CD4-positive, alpha-beta T cell (primary cell): ENCODE data around the gene CCDC102A. TPM values are rescaled to one million over a fixed set of nuclear protein-coding genes. Genes with fewer than 3 reads are reported as not detected.

ENCODE experiments used
- ATAC-seq: fragments of 200-7000 bp; cut with Tn5 transposase; one replicate; pipeline ENCODE4 v1.10.0; 2022; ENCODE audit warnings: mild to moderate bottlenecking; ENCODE audit not compliant: poor library complexity
- CTCF ChIA-PET: fragments of 350-600 bp; sonication (Branson Sonifier 250); formaldehyde crosslinking; loops from one replicate; lab custom pipeline; 2021; ENCODE audit warnings: antibody characterized with exemption, inconsistent platforms; lab: Charles Lee
- POLR2A ChIA-PET: fragments of 350-600 bp; sonication (Branson Sonifier 250); formaldehyde crosslinking; loops from one replicate; lab custom pipeline; 2021; ENCODE audit warnings: antibody characterized with exemption, inconsistent platforms; lab: Charles Lee
- DNase-seq, 14 experiments: peaks; one replicate each; pipeline ENCODE4 v3.0.0-alpha.2; 2013 to 2020; ENCODE audit warnings: mixed read lengths in 2 of 14
- H3K27ac ChIP-seq, 2 donors: one replicate each; pipeline versions ENCODE4 v1.5.1 to v1.7.0; 2013; ENCODE audit warnings: low read length in 2 of 2, low read depth in 1 of 2, mild to moderate bottlenecking in 1 of 2
- H3K27me3 ChIP-seq, 2 experiments: 1 replicate in 1 of 2; 2 replicates in 1 of 2; pipeline versions ENCODE4 v1.6.1 to v1.7.0; 2013; ENCODE audit warnings: low read length in 2 of 2, control low read depth in 1 of 2, mild to moderate bottlenecking in 1 of 2, moderate library complexity in 1 of 2; ENCODE audit not compliant: insufficient read depth in 2 of 2, control insufficient read depth in 1 of 2
- H3K36me3 ChIP-seq: one replicate; pipeline ENCODE4 v1.6.1; 2013; ENCODE audit warnings: low read length, control low read depth; ENCODE audit not compliant: insufficient read depth
- H3K4me1 ChIP-seq: one replicate; pipeline ENCODE4 v1.6.1; 2013; ENCODE audit warnings: low read length, control low read depth; ENCODE audit not compliant: insufficient read depth
- H3K4me3 ChIP-seq: one replicate; pipeline ENCODE4 v1.5.1; 2013; ENCODE audit warnings: mild to moderate bottlenecking, low read length, moderate library complexity
- H3K9me3 ChIP-seq, 2 experiments: 1 replicate in 1 of 2; 2 replicates in 1 of 2; pipeline versions ENCODE4 v1.6.1 to v1.7.0; 2013; ENCODE audit warnings: low read length in 2 of 2, mild to moderate bottlenecking in 2 of 2, control low read depth in 1 of 2, moderate library complexity in 1 of 2; ENCODE audit not compliant: control insufficient read depth in 1 of 2, insufficient read depth in 1 of 2
- H3K27ac Mint-ChIP-seq: one replicate; pipeline ENCODE4 v1.8.0; 2020; ENCODE audit warnings: mixed read lengths
- H3K27me3 Mint-ChIP-seq: one replicate; pipeline ENCODE4 v1.8.0; 2021; ENCODE audit warnings: mixed read lengths
- H3K36me3 Mint-ChIP-seq: one replicate; pipeline ENCODE4 v1.8.0; 2021; ENCODE audit warnings: low read depth, mixed read lengths
- H3K4me1 Mint-ChIP-seq: one replicate; pipeline ENCODE4 v1.8.0; 2021; ENCODE audit warnings: low read depth, mixed read lengths
- H3K4me3 Mint-ChIP-seq: one replicate; pipeline ENCODE4 v1.8.0; 2020; ENCODE audit warnings: mild to moderate bottlenecking, mixed read lengths
- H3K9me3 Mint-ChIP-seq: one replicate; pipeline ENCODE4 v1.8.0; 2020; ENCODE audit warnings: mixed read lengths
- intact Hi-C, 2 experiments: fragments of 100-400 bp; cut with DNase I in 1 of 2; cut with micrococcal nuclease in 1 of 2; formaldehyde crosslinking; loops; one replicate each; pipeline versions ENCODE4 v1.15.1 to v1.9.0; 2023 to 2025; cut with DNase I, micrococcal nuclease
- total RNA-seq, 174 experiments: library from RNA in 2 of 174; stranded (reverse) in 2 of 174; gene quantifications; one replicate each; pipeline ENCODE4 v1.2.3 and lab custom pipeline; 2021 to 2026
- TF ChIP-seq, protein P1 (sequence below): fragments of 200-600 bp; IDR thresholded peaks from one replicate; pipeline ENCODE4 v1.8.0; 2022; ENCODE audit warnings: antibody characterized with exemption, mild to moderate bottlenecking

Gene CCDC102A
- total RNA-seq, 2 experiments from 2014 or later = 2.0 TPM

GRCh38 chr16:57497121-57497520 is 39.2 kb downstream of the CCDC102A start:
- intact Hi-C loops = no loop called here
- Histone ChIP-seq H3K4me3 (no peak overlapping the region), H3K27ac (no peak overlapping the region), H3K4me1 (peaks cover 21% of the 10 kb centered on the region), H3K27me3 (no peaks in the 10 kb centered on the region), H3K36me3 (no peaks in the 10 kb centered on the region), H3K9me3 (no peaks in the 10 kb centered on the region)
- no peak overlapping the region for H3K4me3 Mint-ChIP-seq
- no peaks in the 10 kb centered on the region for H3K9me3 Mint-ChIP-seq
- ChIA-PET POLR2A (no interaction called here), CTCF (no interaction called here)
- no peaks in the 10 kb centered on the region for H3K36me3 Mint-ChIP-seq
- peaks cover 10% of the 10 kb centered on the region for H3K4me1 Mint-ChIP-seq
- TF ChIP-seq, protein P1, sequence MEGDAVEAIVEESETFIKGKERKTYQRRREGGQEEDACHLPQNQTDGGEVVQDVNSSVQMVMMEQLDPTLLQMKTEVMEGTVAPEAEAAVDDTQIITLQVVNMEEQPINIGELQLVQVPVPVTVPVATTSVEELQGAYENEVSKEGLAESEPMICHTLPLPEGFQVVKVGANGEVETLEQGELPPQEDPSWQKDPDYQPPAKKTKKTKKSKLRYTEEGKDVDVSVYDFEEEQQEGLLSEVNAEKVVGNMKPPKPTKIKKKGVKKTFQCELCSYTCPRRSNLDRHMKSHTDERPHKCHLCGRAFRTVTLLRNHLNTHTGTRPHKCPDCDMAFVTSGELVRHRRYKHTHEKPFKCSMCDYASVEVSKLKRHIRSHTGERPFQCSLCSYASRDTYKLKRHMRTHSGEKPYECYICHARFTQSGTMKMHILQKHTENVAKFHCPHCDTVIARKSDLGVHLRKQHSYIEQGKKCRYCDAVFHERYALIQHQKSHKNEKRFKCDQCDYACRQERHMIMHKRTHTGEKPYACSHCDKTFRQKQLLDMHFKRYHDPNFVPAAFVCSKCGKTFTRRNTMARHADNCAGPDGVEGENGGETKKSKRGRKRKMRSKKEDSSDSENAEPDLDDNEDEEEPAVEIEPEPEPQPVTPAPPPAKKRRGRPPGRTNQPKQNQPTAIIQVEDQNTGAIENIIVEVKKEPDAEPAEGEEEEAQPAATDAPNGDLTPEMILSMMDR = no peak
- no peaks in the 10 kb centered on the region for H3K27me3 Mint-ChIP-seq
- ATAC-seq = no peak
- DNase-seq = no peak
- H3K27ac Mint-ChIP-seq = no peak overlapping the region

DNA sequence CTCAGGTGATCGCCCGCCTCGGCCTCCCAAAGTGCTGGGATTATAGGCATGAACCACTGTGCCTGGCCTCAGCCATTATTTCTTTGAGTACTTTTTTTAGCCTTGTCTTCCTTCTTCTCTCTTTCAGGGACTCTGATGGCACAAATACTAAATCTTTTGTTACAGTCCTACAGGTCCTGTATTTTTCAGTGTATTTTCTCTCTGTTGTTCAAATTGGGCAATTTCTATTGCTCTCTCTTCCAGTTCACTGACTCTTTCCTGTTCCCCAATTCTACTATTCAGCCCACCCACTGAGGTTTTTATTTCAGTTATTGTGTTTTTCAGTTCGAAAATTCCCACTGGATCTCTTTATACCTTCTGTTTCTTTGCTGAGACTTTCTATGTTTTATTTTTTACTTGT is 42.6 kb downstream of the CCDC102A start:
- Histone ChIP-seq H3K9me3 (no peaks in the 10 kb centered on the region), H3K27me3 (no peaks in the 10 kb centered on the region), H3K27ac (no peak overlapping the region), H3K4me1 (no peaks in the 10 kb centered on the region), H3K36me3 (no peaks in the 10 kb centered on the region), H3K4me3 (no peak overlapping the region)
- DNase-seq (no peak), ATAC-seq (no peak)
- Mint-ChIP-seq H3K27me3 (no peaks in the 10 kb centered on the region), H3K9me3 (no peaks in the 10 kb centered on the region), H3K36me3 (no peaks in the 10 kb centered on the region), H3K4me3 (no peak overlapping the region), H3K27ac (no peak overlapping the region), H3K4me1 (no peaks in the 10 kb centered on the region)
- CTCF ChIA-PET = no interaction called here
- POLR2A ChIA-PET = no interaction called here
- TF ChIP-seq, protein P1 = no peak
- intact Hi-C loops = no loop called here

- Histone ChIP-seq H3K9me3 (no peaks in the 10 kb centered on the region), H3K4me1 (peaks cover 22% of the 10 kb centered on the region), H3K27ac (no peak overlapping the region), H3K36me3 (no peaks in the 10 kb centered on the region), H3K27me3 (no peaks in the 10 kb centered on the region), H3K4me3 (no peak overlapping the region)
- Mint-ChIP-seq H3K27ac (no peak overlapping the region), H3K27me3 (no peaks in the 10 kb centered on the region), H3K36me3 (no peaks in the 10 kb centered on the region), H3K4me3 (no peak overlapping the region), H3K4me1 (peaks cover 33% of the 10 kb centered on the region), H3K9me3 (no peaks in the 10 kb centered on the region)
- intact Hi-C loops = no loop called here
- ATAC-seq = no peak
- POLR2A ChIA-PET = interaction anchor here (6.4 kb wide), 1 partner anchor 48 kb away, joined by 49 read pairs; the partner anchor contains the start of gene CCDC102A
- CTCF ChIA-PET = interaction anchor here (1.4 to 4.3 kb wide), 2 partner anchors 27 to 31 kb away, joined by 4 to 22 read pairs; partner anchors contain the start of gene POLR2C
- TF ChIP-seq, protein P1 = no peak
- no peak for DNase-seq
Observed at GRCh38 chr16:57489229-57489628, 47.1 kb downstream of the CCDC102A start.
